Gastroesophageal sphincter (tissue), 3 donors: ENCODE measurements around the gene ARHGAP22.

Experiments used
- EP300 ChIP-seq: sonication (generic); formaldehyde crosslinking; IDR thresholded peaks from one replicate; pipeline ENCODE4 v1.6.1; 2017; ENCODE audit warnings: antibody characterized with exemption, mild to moderate bottlenecking
- POLR2A ChIP-seq, 2 donors: fragments of 450-650 bp; IDR thresholded peaks; one replicate each; pipeline ENCODE4 v1.6.1; 2017; ENCODE audit warnings: antibody characterized with exemption in 2 of 2, mild to moderate bottlenecking in 2 of 2, moderate library complexity in 1 of 2
- POLR2AphosphoS5 ChIP-seq: sonication (generic); formaldehyde crosslinking; IDR thresholded peaks from one replicate; pipeline ENCODE4 v1.6.1; 2017; ENCODE audit warnings: antibody characterized with exemption
- TF ChIP-seq, protein P1 (sequence below), 4 experiments: fragments of 200-600 bp in 2 of 4; fragments of 450-650 bp in 2 of 4; sonication (generic) in 1 of 4; IDR thresholded peaks; one replicate each; pipeline ENCODE4 v1.5.1; 2017 to 2019; ENCODE audit warnings: antibody characterized with exemption in 4 of 4, mild to moderate bottlenecking in 2 of 4, moderate library complexity in 2 of 4

DNA sequence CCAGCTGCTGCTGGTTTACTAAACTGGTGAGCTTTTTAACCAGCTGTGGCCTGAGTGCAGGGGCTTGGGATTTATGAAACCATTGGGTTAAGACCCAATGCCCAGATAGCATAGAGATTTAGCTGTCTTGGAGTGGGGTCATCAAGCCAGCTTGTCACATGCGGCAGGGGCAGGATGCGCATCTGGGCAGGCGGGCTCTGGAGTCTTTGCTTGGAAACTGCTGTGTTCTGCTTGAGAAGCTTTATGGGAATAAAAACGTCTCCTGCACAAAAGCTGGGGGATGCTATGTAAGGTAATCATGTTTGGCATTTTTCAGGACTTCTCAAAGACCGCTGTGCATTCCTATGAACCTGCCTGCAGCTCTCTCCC lies 162.1 kb downstream of the ARHGAP22 start:
- TF ChIP-seq, protein P1, sequence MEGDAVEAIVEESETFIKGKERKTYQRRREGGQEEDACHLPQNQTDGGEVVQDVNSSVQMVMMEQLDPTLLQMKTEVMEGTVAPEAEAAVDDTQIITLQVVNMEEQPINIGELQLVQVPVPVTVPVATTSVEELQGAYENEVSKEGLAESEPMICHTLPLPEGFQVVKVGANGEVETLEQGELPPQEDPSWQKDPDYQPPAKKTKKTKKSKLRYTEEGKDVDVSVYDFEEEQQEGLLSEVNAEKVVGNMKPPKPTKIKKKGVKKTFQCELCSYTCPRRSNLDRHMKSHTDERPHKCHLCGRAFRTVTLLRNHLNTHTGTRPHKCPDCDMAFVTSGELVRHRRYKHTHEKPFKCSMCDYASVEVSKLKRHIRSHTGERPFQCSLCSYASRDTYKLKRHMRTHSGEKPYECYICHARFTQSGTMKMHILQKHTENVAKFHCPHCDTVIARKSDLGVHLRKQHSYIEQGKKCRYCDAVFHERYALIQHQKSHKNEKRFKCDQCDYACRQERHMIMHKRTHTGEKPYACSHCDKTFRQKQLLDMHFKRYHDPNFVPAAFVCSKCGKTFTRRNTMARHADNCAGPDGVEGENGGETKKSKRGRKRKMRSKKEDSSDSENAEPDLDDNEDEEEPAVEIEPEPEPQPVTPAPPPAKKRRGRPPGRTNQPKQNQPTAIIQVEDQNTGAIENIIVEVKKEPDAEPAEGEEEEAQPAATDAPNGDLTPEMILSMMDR (IDR thresholded peaks at IDR 0.05): no peak
- no peak for TF ChIP-seq EP300
- no peak for TF ChIP-seq POLR2AphosphoS5
- TF ChIP-seq POLR2A (IDR thresholded peaks at IDR 0.05): no peak
